Frontal cortex (tissue), 4 donors: ENCODE results near the gene CMTR1. TPM values are rescaled to one million over a fixed set of nuclear protein-coding genes. Genes with fewer than 3 reads are reported as not detected.
"Not testable (repeated sequence)": the region's sequence is repeated elsewhere in the genome, so short reads cannot be mapped to it uniquely, and the experiment has no call there.

Source experiments
- DNase-seq, 2 donors: peaks; one replicate each; pipeline ENCODE4 v3.0.0; 2012; ENCODE audit warnings: low spot score in 2 of 2
- FAIRE-seq: peaks from 2 replicates; lab custom pipeline; 2012; peaks lifted over from hg19 to GRCh38; lab: Jason Lieb, UNC
- total RNA-seq: library from RNA; depleted of rRNA; stranded (reverse); fragments of >200 nt; gene quantifications from one replicate; pipeline ENCODE4 v1.2.3, GENCODE V29; 2014
- donor health status: control.
- donor health status: control.
- donor health status: control.

Gene CMTR1
- total RNA-seq, 1 donor from 2014 or later, result 31.0 TPM

GRCh38 chr6:37488476-37488875 lies 55.5 kb downstream of the CMTR1 start:
- DNase-seq, result no peak
- no peak for FAIRE-seq

- FAIRE-seq (no peak), DNase-seq (no peak)
Observed at GRCh38 chr6:37489697-37490336, 56.8 kb downstream of the CMTR1 start.

- FAIRE-seq, result no peak
Observed at GRCh38 chr6:37490536-37491170, 57.6 kb downstream of the CMTR1 start.

GRCh38 chr6:37491171-37491829 lies 58.3 kb downstream of the CMTR1 start:
- FAIRE-seq (no peak), DNase-seq (no peak)

More at GRCh38 chr6:37490536-37491170, 57.6 kb downstream of the CMTR1 start:
- no peak for DNase-seq

GRCh38 chr6:37491830-37492208 lies 58.8 kb downstream of the CMTR1 start:
- FAIRE-seq, result no peak
- no peak for DNase-seq

GRCh38 chr6:37492236-37492972 lies 59.4 kb downstream of the CMTR1 start:
- no peak for DNase-seq
- no peak for FAIRE-seq

- FAIRE-seq (no peak), DNase-seq (no peak)
Observed at GRCh38 chr6:37492991-37493660, 60.1 kb downstream of the CMTR1 start.

GRCh38 chr6:37493661-37493995 lies 60.6 kb downstream of the CMTR1 start:
- DNase-seq (no peak), FAIRE-seq (no peak)

GRCh38 chr6:37495244-37495934 lies 62.4 kb downstream of the CMTR1 start:
- DNase-seq, result no peak
- no peak for FAIRE-seq

GRCh38 chr6:37496951-37497885 lies 64.2 kb downstream of the CMTR1 start:
- no peak for DNase-seq
- no peak for FAIRE-seq

GRCh38 chr6:37499433-37500293 lies 66.6 kb downstream of the CMTR1 start, which contains the start of gene CCDC167:
TSS of gene CCDC167 (minus strand) at chr6:37499893. CDS start at chr6:37499863, 30 bp downstream.
- DNase-seq, result peak; percentile 80 to 88
- FAIRE-seq, result no peak

GRCh38 chr6:37500294-37500608 lies 67.2 kb downstream of the CMTR1 start:
- FAIRE-seq, result no peak
- no peak for DNase-seq

- DNase-seq, FAIRE-seq: not testable (repeated sequence)
Observed at GRCh38 chr6:37500904-37501303, 67.9 kb downstream of the CMTR1 start.

GRCh38 chr6:37501632-37502491 lies 68.8 kb downstream of the CMTR1 start:
- FAIRE-seq (no peak), DNase-seq (no peak)

GRCh38 chr6:37502703-37503291 lies 69.8 kb downstream of the CMTR1 start:
- FAIRE-seq, result no peak

GRCh38 chr6:37503309-37503965 lies 70.4 kb downstream of the CMTR1 start:
- DNase-seq (no peak), FAIRE-seq (no peak)

More at GRCh38 chr6:37502703-37503291, 69.8 kb downstream of the CMTR1 start:
- DNase-seq, result no peak
